ENCODE results near the gene SCNN1A. TPM values are rescaled to one million over a fixed set of nuclear protein-coding genes. Genes with fewer than 3 reads are reported as not detected.
A peak's percentile ranks its signal among the peaks of the same experiment; 100 is the strongest.

The SCNN1A gene
- total and polyA plus RNA-seq, 11 donors = 0.11 to 3.9 (median 0.43) TPM; not detected in 4

GRCh38 chr12:6380141-6381121 is 5.1 kb upstream of the SCNN1A start:
- intact Hi-C loops (cut with DNase I) = loop anchor here in 6 of 10 donors (5.0 kb wide), 3 partner anchors 38 to 318 kb away; partner anchors contain the start of gene TNFRSF1A (in 2 of the 6)
- peaks cover 0 to 6% (median 0%) of the 10 kb centered on the region in 9 donors for H3K36me3 ChIP-seq
- TF ChIP-seq POLR2A (IDR thresholded peaks at IDR 0.05) (no peak), CTCF (IDR thresholded peaks at IDR 0.05) (no peak)
- H3K4me3 ChIP-seq = no peak overlapping the region
- DNase-seq (peak in 1 of 5 donors; percentile 3), ATAC-seq (no peak)
- H3K9me3 ChIP-seq = no peaks in the 10 kb centered on the region
- H3K27ac ChIP-seq = no peak overlapping the region
- WGBS, 4 donors = 87 to 94% (median 90%) methylated on average over 14 of the region's 14 CpGs
- peaks cover 0 to 79% (median 42%) of the 10 kb centered on the region in 12 donors for H3K4me1 ChIP-seq
- H3K27me3 ChIP-seq = no peaks in the 10 kb centered on the region

GRCh38 chr12:6378709-6379472 is 3.5 kb upstream of the SCNN1A start:
- Histone ChIP-seq H3K27me3 (no peaks in the 10 kb centered on the region), H3K4me1 (peaks cover 0 to 64% (median 30%) of the 10 kb centered on the region in 12 donors), H3K4me3 (no peak overlapping the region), H3K9me3 (no peaks in the 10 kb centered on the region), H3K36me3 (no peaks in the 10 kb centered on the region), H3K27ac (peak overlapping the region in 2 of 12 donors; percentile 45 to 58)
- 75 to 81% (median 78%) methylated on average over 13 of the region's 13 CpGs for WGBS, 4 donors
- TF ChIP-seq POLR2A (IDR thresholded peaks at IDR 0.05) (no peak), CTCF (IDR thresholded peaks at IDR 0.05) (no peak)
- DNase-seq (no peak), ATAC-seq (no peak)
- intact Hi-C loops (cut with DNase I) = loop anchor here in 2 of 10 donors (5.0 kb wide), 1 partner anchor 42 kb away; no protein-coding TSS in a partner anchor

GRCh38 chr12:6377667-6377994 is 2.3 kb upstream of the SCNN1A start:
- peak in 3 of 4 donors; percentile 51 to 67 (median 56) for ATAC-seq
- TF ChIP-seq POLR2A (IDR thresholded peaks at IDR 0.05) (no peak), CTCF (IDR thresholded peaks at IDR 0.05) (no peak)
- DNase-seq = no peak
- Histone ChIP-seq H3K4me3 (no peak overlapping the region), H3K4me1 (peaks cover 0 to 56% (median 19%) of the 10 kb centered on the region in 12 donors), H3K36me3 (no peaks in the 10 kb centered on the region), H3K9me3 (no peaks in the 10 kb centered on the region), H3K27me3 (no peaks in the 10 kb centered on the region), H3K27ac (peak overlapping the region in 6 of 12 donors; percentile 4 to 69 (median 9))
- intact Hi-C loops (cut with DNase I) = loop anchor here in 2 of 10 donors (5.0 kb wide), 1 partner anchor 40 kb away; no protein-coding TSS in a partner anchor
- WGBS, 4 donors = 42 to 76% (median 67%) methylated on average over 4 of the region's 4 CpGs

Data from heart left ventricle (tissue), 16 donors.